ENCODE results near the gene ETV3L. TPM values are rescaled to one million over a fixed set of nuclear protein-coding genes. Genes with fewer than 3 reads are reported as not detected.

ETV3L gene
- total RNA-seq, 1 donor from 2014 or later, result not detected

GRCh38 chr1:157135646-157136045, 36.0 kb upstream of the ETV3L start:
- Histone ChIP-seq H3K4me3 (no peak overlapping the region), H4K20me1 (ENCODE audit: low read depth) (peaks cover 25% of the 10 kb centered on the region), H3F3A (ENCODE audit: low read depth) (peaks cover 32% of the 10 kb centered on the region), H3K79me2 (ENCODE audit: low read depth) (peaks cover 35% of the 10 kb centered on the region), H3K9ac (no peak overlapping the region), H3K27me3 (no peaks in the 10 kb centered on the region), H2AFZ (replicated peaks) (no peak overlapping the region), H3K4me2 (no peak overlapping the region), H3K36me3 (no peaks in the 10 kb centered on the region), H3K27ac (no peak overlapping the region), H3K9me3 (ENCODE audit: low read depth) (no peaks in the 10 kb centered on the region), H3K4me1 (peaks cover 20% of the 10 kb centered on the region)
- Mint-ChIP-seq H3K27ac (no peak overlapping the region), H3K36me3 (peaks cover 20% of the 10 kb centered on the region), H3K27me3 (ENCODE audit: insufficient read depth, low read depth) (peaks cover 3% of the 10 kb centered on the region), H3K4me3 (no peak overlapping the region), H3K9me3 (no peaks in the 10 kb centered on the region), H3K4me1 (peaks cover 26% of the 10 kb centered on the region)
- TF ChIP-seq EZH2phosphoT487 (IDR thresholded peaks at IDR 0.05), result no peak
- TF ChIP-seq EZH2 (IDR thresholded peaks at IDR 0.05), result no peak
- no peak for TF ChIP-seq CTCF (IDR thresholded peaks at IDR 0.05)
- no peak for DNase-seq (ENCODE audit: low spot score)

- Mint-ChIP-seq H3K9me3 (no peaks in the 10 kb centered on the region), H3K27ac (no peak overlapping the region), H3K27me3 (ENCODE audit: insufficient read depth, low read depth) (no peaks in the 10 kb centered on the region), H3K4me1 (peaks cover 26% of the 10 kb centered on the region), H3K36me3 (peaks cover 20% of the 10 kb centered on the region), H3K4me3 (no peak overlapping the region)
- Histone ChIP-seq H3K27me3 (no peaks in the 10 kb centered on the region), H3K9ac (no peak overlapping the region), H3K79me2 (ENCODE audit: low read depth) (peaks cover 35% of the 10 kb centered on the region), H3K9me3 (ENCODE audit: low read depth) (no peaks in the 10 kb centered on the region), H3K27ac (no peak overlapping the region), H3K4me2 (no peak overlapping the region), H4K20me1 (ENCODE audit: low read depth) (peaks cover 25% of the 10 kb centered on the region), H3F3A (ENCODE audit: low read depth) (peaks cover 26% of the 10 kb centered on the region), H3K4me1 (peaks cover 20% of the 10 kb centered on the region), H3K36me3 (no peaks in the 10 kb centered on the region), H2AFZ (replicated peaks) (no peak overlapping the region), H3K4me3 (no peak overlapping the region)
- DNase-seq (ENCODE audit: low spot score), result no peak
- TF ChIP-seq EZH2 (IDR thresholded peaks at IDR 0.05) (no peak), CTCF (IDR thresholded peaks at IDR 0.05) (no peak), EZH2phosphoT487 (IDR thresholded peaks at IDR 0.05) (no peak)
Measured at GRCh38 chr1:157135070-157135469, 35.5 kb upstream of the ETV3L start.

- no peak for DNase-seq (ENCODE audit: low spot score)
- H3K9me3 ChIP-seq (ENCODE audit: low read depth), result no peaks in the 10 kb centered on the region
- peaks cover 25% of the 10 kb centered on the region for H4K20me1 ChIP-seq (ENCODE audit: low read depth)
- H3K27me3 ChIP-seq, result no peaks in the 10 kb centered on the region
- H3K36me3 ChIP-seq, result no peaks in the 10 kb centered on the region
- Mint-ChIP-seq H3K4me1 (peaks cover 24% of the 10 kb centered on the region), H3K36me3 (peaks cover 20% of the 10 kb centered on the region), H3K4me3 (no peak overlapping the region), H3K27ac (no peak overlapping the region), H3K9me3 (no peaks in the 10 kb centered on the region), H3K27me3 (ENCODE audit: insufficient read depth, low read depth) (no peaks in the 10 kb centered on the region)
- no peak overlapping the region for H3K4me3 ChIP-seq
- H3K4me2 ChIP-seq, result no peak overlapping the region
- no peak overlapping the region for H3K9ac ChIP-seq
- peaks cover 14% of the 10 kb centered on the region for H3K4me1 ChIP-seq
- H3K27ac ChIP-seq, result no peak overlapping the region
- H2AFZ ChIP-seq (replicated peaks), result no peak overlapping the region
- H3F3A ChIP-seq (ENCODE audit: low read depth), result peaks cover 20% of the 10 kb centered on the region
- peaks cover 35% of the 10 kb centered on the region for H3K79me2 ChIP-seq (ENCODE audit: low read depth)
- TF ChIP-seq EZH2 (IDR thresholded peaks at IDR 0.05) (no peak), EZH2phosphoT487 (IDR thresholded peaks at IDR 0.05) (no peak)
Measured at GRCh38 chr1:157134442-157134841, 34.8 kb upstream of the ETV3L start.

DNA sequence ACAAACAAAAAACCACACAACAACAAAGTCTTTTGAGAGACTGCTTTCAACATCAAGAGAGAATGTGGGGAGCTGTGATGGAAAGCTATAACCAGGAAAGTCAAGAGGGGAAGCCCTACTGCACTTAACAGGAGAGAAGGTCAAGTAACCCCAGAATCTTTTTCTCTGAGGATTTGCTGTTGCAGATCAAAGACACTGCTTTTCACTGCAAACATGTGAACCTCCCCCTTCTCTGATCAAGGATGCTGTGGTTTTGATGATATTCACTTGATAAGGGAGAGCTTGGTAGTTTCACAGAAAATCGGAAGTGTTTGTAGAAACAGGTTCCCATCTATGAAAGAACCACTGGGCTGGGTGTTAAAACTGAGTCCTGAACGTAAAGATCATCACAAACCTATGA, 33.8 kb upstream of the ETV3L start:
- peaks cover 25% of the 10 kb centered on the region for H4K20me1 ChIP-seq (ENCODE audit: low read depth)
- H3K27ac Mint-ChIP-seq, result no peak overlapping the region
- no peak overlapping the region for H3K4me3 ChIP-seq

More for the DNA sequence above, 33.8 kb upstream of the ETV3L start:
- H3K9ac ChIP-seq, result no peak overlapping the region
- no peak overlapping the region for H3K4me3 Mint-ChIP-seq
- H3K36me3 ChIP-seq, result no peaks in the 10 kb centered on the region
- H3K4me2 ChIP-seq, result no peak overlapping the region
- H3K27me3 ChIP-seq, result no peaks in the 10 kb centered on the region
- H3K79me2 ChIP-seq (ENCODE audit: low read depth), result peaks cover 35% of the 10 kb centered on the region
- H3K4me1 Mint-ChIP-seq, result peaks cover 17% of the 10 kb centered on the region
- DNase-seq (ENCODE audit: low spot score), result no peak
- TF ChIP-seq CTCF (IDR thresholded peaks at IDR 0.05) (no peak), EZH2 (IDR thresholded peaks at IDR 0.05) (no peak)
- H3K27ac ChIP-seq, result no peak overlapping the region
- H3F3A ChIP-seq (ENCODE audit: low read depth), result peaks cover 9% of the 10 kb centered on the region
- H2AFZ ChIP-seq (replicated peaks), result no peak overlapping the region
- no peaks in the 10 kb centered on the region for H3K27me3 Mint-ChIP-seq (ENCODE audit: insufficient read depth, low read depth)
- H3K4me1 ChIP-seq, result peaks cover 9% of the 10 kb centered on the region
- H3K9me3 ChIP-seq (ENCODE audit: low read depth), result no peaks in the 10 kb centered on the region
- peaks cover 22% of the 10 kb centered on the region for H3K36me3 Mint-ChIP-seq
- no peaks in the 10 kb centered on the region for H3K9me3 Mint-ChIP-seq
